Measurements from ENCODE around the gene OTUD4.

DNA sequence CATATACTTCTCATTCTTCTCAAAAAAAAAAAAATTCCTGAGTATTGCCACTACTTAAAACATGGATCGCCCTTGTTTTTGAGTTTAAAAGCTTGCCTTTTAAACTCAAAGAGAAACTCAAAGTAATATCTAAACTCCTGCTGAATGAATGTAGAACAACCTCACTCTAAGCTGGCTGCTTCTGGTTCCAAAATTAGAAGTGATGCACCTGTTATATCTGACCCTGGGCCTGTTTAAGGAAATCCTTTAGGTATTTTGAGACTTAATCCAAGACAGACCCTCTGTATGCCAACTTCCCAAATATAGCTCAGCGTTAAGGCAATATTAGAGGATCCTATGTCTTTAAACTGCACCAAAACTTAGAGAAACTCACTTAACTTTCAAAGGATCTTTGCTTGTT, 1.8 kb upstream of the OTUD4 start:
- TF ChIP-seq, protein P1, sequence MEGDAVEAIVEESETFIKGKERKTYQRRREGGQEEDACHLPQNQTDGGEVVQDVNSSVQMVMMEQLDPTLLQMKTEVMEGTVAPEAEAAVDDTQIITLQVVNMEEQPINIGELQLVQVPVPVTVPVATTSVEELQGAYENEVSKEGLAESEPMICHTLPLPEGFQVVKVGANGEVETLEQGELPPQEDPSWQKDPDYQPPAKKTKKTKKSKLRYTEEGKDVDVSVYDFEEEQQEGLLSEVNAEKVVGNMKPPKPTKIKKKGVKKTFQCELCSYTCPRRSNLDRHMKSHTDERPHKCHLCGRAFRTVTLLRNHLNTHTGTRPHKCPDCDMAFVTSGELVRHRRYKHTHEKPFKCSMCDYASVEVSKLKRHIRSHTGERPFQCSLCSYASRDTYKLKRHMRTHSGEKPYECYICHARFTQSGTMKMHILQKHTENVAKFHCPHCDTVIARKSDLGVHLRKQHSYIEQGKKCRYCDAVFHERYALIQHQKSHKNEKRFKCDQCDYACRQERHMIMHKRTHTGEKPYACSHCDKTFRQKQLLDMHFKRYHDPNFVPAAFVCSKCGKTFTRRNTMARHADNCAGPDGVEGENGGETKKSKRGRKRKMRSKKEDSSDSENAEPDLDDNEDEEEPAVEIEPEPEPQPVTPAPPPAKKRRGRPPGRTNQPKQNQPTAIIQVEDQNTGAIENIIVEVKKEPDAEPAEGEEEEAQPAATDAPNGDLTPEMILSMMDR (conservative IDR thresholded peaks at IDR 0.05; ENCODE audit: low read depth, low read length), result no peak
- no peak for TF ChIP-seq EZH2 (IDR thresholded peaks at IDR 0.05; ENCODE audit: low read length, unreplicated experiment)
